ENCODE results near the gene PRLR. TPM values are rescaled to one million over a fixed set of nuclear protein-coding genes. Genes with fewer than 3 reads are reported as not detected.
A peak's percentile ranks its signal among the peaks of the same experiment; 100 is the strongest.

Gene PRLR
- total and polyA plus RNA-seq, 2 of the 13 experiments (the other 11 are each of a cell fraction or from before 2014, with no cell fraction given): 12.2 to 13.3 TPM

DNA sequence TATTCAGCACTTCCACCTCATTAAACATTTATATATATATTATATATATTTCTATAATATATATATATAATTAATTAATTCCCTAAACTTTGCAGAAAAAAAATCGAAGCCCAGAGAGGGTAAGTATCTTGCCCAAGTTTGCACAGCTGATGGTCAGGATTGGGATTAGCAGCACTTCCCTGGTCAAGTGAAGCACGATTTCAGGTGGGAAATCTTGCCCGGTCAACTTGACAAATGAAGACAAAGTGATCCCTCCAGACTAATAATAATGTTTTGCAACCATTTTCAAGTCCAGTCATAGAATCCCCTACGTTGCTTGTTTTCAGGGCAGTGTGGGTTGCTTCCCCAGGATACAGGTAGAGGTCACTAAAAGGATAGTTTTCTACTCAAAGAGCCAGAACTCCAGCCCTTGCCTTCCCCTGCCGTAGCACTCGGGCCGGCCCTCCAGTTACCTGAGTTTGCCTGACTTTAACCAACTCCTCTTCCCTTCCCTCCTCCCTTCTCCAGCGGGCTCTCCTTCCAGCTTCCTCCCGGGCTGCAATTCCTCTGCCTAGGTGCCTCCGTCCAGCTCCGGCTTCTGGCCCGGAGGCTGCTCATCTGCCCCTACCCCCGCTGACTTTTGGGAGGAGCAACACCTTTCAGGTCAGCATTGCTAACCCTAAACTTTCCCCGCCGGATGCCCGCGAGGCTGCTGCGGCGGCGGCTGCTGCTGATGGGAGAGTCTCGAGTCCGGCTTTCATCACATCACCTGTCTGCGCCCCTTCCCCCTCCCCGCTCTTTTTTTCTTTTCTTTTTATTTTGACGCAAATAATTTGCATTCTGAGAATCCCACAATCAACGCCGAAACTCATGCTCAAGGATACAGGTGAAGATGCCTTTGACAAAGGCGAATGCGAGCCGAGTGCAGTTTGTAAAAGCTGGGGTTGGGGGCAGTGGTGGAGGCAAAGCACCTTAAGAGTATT is 930 bp downstream of the PRLR start (continued):
- TF ChIP-seq FOXP1 (IDR thresholded peaks at IDR 0.05) (no peak), FOXP1 (CRISPR knock-in tag; IDR thresholded peaks at IDR 0.05) (no peak), TRIM24 (CRISPR knock-in tag; IDR thresholded peaks at IDR 0.05) (no peak), ZNF788 (CRISPR knock-in tag; IDR thresholded peaks at IDR 0.05; ENCODE audit: borderline replicate concordance) (0 out of 2 replicates have a peak, but pooled peaks have one; percentile 1), SMAD9 (CRISPR knock-in tag; IDR thresholded peaks at IDR 0.05) (no peak), ZNF619 (CRISPR knock-in tag; IDR thresholded peaks at IDR 0.05) (0 out of 2 replicates have a peak, but pooled peaks have one; percentile 23), PHF20 (CRISPR knock-in tag; IDR thresholded peaks at IDR 0.05) (peak; percentile 12; the same call in 1 of the 2 replicates), MAFF (IDR thresholded peaks at IDR 0.05; ENCODE audit: low read depth, low read length) (peak; percentile 62), ZNF501 (CRISPR knock-in tag; IDR thresholded peaks at IDR 0.05) (0 out of 2 replicates have a peak, but pooled peaks have one; percentile 27), RXRB (CRISPR knock-in tag; IDR thresholded peaks at IDR 0.05; ENCODE audit: borderline replicate concordance) (0 out of 2 replicates have a peak, but pooled peaks have one; percentile 20), THAP11 (CRISPR knock-in tag; IDR thresholded peaks at IDR 0.05) (0 out of 2 replicates have a peak, but pooled peaks have one; percentile 1), STAG1 (CRISPR knock-in tag; IDR thresholded peaks at IDR 0.05) (peak; percentile 81), ZNF430 (CRISPR knock-in tag; IDR thresholded peaks at IDR 0.05) (0 out of 2 replicates have a peak, but pooled peaks have one; percentile 8), ZNF225 (CRISPR knock-in tag; IDR thresholded peaks at IDR 0.05) (0 out of 2 replicates have a peak, but pooled peaks have one; percentile 40), ZEB1 (IDR thresholded peaks at IDR 0.05; ENCODE audit: insufficient replicate concordance, low read depth) (peak; percentile 55), SMAD3 (CRISPR knock-in tag; IDR thresholded peaks at IDR 0.05) (no peak), ZNF768 (CRISPR knock-in tag; IDR thresholded peaks at IDR 0.05) (peak; percentile 69; the same call in 1 of the 2 replicates), SIX1 (CRISPR knock-in tag; IDR thresholded peaks at IDR 0.05; ENCODE audit: borderline replicate concordance) (0 out of 2 replicates have a peak, but pooled peaks have one; percentile 21)
- TF ChIP-seq, protein P1, sequence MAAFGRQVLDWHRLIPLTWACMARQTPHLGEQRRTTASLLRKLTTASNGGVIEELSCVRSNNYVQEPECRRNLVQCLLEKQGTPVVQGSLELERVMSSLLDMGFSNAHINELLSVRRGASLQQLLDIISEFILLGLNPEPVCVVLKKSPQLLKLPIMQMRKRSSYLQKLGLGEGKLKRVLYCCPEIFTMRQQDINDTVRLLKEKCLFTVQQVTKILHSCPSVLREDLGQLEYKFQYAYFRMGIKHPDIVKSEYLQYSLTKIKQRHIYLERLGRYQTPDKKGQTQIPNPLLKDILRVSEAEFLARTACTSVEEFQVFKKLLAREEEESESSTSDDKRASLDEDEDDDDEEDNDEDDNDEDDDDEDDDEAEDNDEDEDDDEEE (CRISPR knock-in tag; IDR thresholded peaks at IDR 0.05): peak; percentile 49; the same call in 1 of the 2 replicates
- TF ChIP-seq, protein P2, sequence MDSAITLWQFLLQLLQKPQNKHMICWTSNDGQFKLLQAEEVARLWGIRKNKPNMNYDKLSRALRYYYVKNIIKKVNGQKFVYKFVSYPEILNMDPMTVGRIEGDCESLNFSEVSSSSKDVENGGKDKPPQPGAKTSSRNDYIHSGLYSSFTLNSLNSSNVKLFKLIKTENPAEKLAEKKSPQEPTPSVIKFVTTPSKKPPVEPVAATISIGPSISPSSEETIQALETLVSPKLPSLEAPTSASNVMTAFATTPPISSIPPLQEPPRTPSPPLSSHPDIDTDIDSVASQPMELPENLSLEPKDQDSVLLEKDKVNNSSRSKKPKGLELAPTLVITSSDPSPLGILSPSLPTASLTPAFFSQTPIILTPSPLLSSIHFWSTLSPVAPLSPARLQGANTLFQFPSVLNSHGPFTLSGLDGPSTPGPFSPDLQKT (CRISPR knock-in tag; IDR thresholded peaks at IDR 0.05; ENCODE audit: borderline replicate concordance): no peak
- TF ChIP-seq, protein P3, sequence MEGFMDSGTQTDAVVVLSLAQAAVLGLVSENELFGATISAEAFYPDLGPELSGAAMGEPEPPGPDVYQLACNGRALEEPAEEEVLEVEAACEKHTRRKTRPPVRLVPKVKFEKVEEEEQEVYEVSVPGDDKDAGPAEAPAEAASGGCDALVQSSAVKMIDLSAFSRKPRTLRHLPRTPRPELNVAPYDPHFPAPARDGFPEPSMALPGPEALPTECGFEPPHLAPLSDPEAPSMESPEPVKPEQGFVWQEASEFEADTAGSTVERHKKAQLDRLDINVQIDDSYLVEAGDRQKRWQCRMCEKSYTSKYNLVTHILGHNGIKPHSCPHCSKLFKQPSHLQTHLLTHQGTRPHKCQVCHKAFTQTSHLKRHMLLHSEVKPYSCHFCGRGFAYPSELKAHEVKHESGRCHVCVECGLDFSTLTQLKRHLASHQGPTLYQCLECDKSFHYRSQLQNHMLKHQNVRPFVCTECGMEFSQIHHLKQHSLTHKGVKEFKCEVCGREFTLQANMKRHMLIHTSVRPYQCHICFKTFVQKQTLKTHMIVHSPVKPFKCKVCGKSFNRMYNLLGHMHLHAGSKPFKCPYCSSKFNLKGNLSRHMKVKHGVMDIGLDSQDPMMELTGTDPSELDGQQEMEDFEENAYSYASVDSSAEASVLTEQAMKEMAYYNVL (CRISPR knock-in tag; IDR thresholded peaks at IDR 0.05; ENCODE audit: borderline replicate concordance): peak; percentile 33; the same call in 1 of the 2 replicates
- TF ChIP-seq, protein P4, sequence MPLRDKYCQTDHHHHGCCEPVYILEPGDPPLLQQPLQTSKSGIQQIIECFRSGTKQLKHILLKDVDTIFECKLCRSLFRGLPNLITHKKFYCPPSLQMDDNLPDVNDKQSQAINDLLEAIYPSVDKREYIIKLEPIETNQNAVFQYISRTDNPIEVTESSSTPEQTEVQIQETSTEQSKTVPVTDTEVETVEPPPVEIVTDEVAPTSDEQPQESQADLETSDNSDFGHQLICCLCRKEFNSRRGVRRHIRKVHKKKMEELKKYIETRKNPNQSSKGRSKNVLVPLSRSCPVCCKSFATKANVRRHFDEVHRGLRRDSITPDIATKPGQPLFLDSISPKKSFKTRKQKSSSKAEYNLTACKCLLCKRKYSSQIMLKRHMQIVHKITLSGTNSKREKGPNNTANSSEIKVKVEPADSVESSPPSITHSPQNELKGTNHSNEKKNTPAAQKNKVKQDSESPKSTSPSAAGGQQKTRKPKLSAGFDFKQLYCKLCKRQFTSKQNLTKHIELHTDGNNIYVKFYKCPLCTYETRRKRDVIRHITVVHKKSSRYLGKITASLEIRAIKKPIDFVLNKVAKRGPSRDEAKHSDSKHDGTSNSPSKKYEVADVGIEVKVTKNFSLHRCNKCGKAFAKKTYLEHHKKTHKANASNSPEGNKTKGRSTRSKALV (CRISPR knock-in tag; IDR thresholded peaks at IDR 0.05): 0 out of 2 replicates have a peak, but pooled peaks have one; percentile 12
